OCI-M1 (cell line): ENCODE data around the gene RNASEL.

Experiments used
- DNase-seq: peaks from one replicate; lab custom pipeline; 2025; lab: John Stamatoyannopoulos, UW

The RNASEL gene

DNA sequence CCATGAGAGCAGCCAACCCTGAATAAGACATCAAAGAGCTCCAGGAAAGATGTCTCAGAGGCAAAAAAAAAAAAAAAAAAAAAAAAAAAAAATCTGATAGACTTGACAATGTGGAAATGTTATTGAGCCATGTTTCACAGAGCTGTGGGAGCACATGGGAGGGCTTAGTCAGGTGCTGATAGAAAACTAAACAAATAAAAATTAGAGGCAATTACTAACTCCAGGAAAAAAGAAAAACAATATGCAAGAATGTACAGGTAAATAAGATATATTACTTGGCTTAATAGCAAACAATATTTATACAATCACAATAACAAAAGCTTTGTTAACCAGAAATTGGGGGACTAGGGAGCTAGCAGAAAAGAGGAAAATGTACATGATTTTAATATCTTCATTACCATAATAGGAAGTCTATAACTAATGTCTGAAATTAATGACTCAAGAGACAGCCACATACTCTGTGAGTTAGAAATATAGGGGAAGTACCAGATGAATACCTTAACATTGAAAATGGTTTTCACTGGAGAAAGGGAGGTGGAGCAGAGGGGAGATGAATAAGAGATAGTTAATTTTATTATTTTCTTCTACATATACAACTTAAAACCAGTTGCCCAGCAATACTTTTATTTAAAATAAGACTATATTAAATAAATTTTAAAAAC lies 32.0 kb upstream of the RNASEL start:
- DNase-seq = no peak

DNA sequence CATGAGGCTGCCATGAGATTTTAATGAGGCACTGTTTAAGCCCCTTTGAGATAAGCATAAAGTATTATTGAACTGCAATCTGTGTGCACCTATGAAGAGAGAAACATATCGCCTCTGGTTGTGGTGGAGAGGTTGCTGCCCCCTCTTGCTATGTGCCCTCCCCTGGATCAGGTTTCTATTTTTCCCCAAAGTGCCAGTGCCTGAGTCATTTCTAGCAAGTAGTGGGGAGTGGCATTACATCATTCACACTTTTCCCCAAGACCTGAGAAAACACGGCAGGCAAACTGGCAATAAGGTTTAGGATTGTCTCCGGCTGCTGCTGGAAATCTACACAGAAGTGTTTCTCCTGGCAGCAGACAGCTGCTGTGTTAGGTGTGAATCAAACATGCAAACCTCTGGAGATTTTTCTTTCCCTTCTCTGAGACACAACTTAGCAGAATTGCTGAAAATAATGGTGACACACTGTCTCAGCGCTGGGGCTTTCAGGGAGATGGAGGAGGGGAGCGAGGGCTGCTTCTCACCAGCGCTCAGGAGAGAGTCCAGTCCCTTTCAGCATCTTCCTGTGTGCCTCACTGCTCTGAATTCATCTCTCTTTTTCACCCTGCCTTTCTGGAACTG lies 28.8 kb upstream of the RNASEL start:
- no peak for DNase-seq

DNA sequence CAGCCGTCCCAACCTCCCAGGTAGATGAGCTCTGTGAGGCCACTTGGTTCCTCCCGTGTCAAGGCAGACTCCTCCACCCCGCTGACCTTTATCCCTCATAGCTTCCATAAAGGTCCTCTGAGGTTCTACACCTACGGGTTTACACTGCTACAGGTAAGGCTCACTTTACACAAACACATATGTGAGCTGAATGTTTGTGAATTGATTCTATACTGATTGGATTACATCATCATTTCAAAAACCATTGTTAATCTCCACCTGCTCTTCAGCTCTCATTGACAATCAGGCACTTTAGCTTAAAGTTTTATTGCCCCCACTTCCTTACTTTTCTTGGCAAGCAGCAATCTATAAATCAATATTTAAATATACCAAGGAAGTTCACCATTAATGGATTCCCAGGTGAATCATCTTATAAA lies 28.0 kb upstream of the RNASEL start:
- DNase-seq = no peak

DNA sequence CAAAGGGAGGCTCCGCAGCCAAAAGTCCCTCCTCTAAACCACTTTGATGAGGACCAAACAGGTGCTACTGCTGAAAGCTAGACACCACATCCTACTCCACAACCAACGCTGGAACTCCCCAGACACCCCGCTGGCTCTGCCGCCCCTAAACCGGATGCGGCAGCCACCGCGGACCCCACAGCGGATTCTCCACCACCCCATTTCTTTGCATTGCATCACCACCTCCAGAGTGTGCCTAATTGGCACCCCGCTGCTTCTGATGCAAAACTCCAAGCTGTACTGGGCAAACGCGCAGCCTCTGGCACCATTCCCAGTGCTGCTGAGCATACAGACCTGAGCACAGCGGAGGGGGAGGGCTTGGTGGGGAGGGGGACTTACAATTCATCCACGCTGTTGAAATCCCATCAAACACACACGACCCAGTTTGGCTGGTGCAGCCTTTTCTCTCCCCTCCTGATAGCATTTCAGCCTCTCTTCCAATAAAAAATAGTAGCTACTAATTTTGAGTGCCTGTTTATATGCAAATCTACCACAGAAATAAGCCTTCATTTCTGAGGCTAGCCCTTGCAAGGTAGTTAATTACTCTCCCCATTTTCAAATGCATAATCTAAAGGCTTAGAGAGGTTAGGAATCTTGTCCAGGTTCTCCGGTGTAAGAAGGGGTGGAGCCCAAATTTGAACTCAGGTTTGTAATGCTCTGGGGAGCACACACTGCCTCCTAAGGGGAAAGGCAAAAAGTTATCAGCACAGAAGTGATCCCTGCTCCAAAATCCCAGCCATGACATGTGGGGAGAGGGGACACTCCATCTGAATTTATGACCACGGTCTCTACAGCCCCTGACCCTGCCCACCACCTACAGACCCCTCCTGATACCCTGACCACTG lies 27.3 kb upstream of the RNASEL start:
- peak; percentile 73 for DNase-seq

DNA sequence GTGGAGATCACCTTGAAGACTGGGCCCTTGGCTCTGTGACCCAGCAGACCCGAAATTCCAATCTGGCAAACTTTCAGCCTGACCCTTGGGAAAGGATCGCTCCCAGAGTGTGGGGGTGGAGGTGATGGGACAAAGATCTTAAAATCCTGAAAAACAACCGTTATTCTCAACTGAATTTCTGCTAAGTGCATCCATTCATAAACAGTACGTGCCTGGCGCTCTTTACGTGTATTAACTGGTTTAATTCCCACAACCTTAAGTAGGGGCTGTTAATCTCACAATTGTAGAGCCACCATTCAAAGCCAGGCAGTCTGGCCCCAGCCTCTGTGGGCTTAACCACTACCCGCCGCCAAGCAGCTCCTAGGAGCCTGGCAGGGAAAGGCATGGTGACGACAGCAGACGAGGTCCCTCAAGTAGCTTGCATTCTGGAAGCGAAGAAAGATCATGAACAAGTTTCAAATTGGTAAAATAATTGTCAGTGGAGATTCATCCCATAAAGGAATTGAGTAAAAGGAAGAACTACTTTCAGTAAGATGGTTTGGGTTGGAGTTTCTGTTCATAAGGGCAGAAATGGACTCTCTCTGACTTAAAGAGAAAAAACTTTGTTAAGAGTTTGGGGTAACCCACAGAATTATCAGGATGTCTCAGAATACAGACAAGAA lies 26.5 kb upstream of the RNASEL start:
- DNase-seq = no peak

DNA sequence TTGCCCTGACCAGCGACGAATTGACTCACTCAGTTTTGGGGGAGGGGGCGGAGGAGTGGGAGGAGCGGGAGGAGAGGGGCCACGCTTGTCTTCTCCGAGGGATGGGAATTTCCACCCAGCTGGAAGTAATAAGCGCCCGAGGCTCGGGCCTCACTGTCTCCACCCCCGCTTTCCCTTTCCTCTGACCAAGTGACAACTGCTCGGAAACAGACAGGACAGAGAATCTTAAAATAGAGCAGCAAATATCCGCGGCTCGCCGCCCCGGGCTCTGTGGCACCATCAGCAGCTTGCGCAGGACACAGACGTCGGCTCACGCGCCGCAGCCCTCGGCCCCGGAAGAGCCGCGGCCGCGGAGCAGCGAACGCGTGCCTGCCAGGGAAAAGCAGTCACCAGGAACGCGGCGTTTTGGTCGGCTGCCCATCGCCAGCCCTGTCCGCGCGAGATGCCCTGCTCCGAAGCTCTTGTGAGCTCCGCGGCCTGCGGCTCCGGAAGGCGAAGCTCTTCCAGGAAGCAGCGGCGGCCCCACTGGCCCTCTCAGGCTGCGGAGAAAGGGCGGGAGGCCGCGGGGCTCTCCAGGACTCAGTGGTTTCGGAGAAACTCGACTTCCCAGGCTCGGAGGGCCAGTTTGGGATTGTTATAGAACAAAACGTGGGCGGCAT lies 25.9 kb upstream of the RNASEL start:
- peak; percentile 27 for DNase-seq

DNA sequence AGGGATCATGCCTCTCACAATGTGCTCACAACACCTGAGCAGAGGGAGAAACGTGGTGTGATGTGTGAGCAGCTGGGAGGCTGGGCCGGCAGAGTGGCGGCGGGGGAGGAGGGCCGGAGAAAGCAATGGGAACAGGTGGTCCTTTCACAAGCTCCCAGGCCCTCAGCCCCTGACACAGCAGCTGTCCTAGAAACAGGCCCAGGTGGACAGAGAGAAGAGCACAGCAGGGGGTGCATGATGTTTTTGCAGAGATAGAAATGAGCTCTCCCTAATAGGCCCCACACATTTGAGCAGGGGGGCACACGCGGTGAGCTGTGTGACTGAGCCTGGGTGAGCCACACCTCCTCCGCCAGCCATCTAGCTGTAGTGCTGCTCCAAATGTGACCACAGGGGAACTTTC lies 22.7 kb upstream of the RNASEL start:
- no peak for DNase-seq

DNA sequence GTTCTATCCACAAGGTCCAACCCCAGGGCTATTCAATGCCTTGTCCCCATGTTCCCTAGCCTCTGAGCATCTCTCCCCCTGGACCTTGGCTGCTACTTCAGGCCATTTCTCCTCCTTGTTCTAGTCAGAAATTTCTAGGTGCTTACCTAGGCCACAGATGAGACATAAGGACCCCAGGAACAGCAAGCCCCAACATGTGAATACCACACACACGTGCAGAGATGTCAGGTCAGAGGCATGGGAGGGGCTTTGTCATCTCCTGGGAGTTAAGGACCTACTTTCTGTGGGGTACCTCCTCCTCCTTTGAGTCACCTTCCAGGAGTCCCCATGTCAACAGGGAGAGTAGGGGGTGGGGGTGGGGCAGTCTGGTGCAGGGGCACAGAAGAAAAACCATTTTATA lies 22.3 kb upstream of the RNASEL start:
- no peak for DNase-seq

DNA sequence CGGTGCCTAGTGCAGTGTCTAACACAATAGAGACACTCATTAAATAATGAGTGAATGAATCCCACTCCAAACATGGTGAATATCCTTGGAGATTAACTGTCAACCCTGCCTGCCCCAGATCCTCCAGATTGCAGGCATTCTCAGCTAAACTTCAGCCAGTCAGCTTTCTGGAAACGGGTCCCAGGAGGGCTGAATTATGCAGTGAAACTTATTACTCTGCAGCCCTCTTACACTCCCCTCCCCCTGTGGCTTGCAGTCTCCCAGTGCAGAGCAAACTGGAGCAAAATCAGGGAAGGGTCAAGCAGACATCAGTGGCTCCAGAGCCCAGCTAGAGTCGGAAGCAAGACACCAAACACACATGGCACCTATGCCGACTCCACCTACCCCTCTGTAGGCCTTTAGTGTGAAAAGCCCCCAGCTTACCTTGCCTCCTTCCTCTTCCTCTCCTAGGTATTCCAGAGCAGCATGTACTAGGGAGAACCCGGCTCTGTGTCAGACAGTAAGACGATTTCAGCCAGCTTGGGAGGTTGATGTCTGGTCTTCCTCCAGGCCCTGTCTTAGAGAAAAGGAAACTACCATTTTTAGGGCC lies 21.6 kb upstream of the RNASEL start:
- DNase-seq = no peak

DNA sequence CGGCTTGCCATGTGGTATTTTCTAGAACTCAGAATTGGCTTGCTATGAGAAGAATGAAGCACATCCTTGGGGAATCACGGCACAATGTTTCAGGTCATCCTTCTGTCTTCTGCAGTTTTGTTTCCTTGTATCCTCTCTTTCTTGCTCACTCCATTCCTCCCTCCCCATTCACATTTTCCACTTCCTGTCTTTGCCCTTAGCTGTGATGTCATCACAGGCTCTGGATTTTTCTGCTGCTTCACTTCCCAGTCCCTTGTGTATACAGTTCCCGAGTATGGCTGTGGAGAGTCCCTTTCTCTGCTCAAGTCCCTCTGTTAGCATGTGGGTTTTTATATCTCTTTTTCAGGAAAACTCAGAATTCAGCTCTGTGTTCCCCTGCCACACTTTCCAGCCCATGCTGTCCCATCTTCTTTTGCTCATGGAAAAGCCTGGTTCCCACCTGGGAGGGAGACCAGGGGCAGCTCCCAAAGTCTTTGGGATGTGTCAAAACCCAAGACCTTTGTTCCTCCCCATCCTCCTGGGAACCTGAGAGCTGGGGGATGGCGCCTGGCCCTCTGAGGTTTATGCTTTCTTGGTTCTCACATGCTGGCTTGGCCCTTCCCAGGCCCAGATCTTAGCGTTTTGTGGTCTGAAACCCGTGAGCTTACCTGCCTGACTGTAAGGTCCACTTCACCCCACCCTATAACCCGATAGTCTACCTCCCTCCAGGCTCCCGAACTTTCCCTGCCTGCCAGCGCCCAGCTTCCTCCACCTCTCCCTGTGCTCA lies 20.0 kb upstream of the RNASEL start:
- DNase-seq = no peak

DNA sequence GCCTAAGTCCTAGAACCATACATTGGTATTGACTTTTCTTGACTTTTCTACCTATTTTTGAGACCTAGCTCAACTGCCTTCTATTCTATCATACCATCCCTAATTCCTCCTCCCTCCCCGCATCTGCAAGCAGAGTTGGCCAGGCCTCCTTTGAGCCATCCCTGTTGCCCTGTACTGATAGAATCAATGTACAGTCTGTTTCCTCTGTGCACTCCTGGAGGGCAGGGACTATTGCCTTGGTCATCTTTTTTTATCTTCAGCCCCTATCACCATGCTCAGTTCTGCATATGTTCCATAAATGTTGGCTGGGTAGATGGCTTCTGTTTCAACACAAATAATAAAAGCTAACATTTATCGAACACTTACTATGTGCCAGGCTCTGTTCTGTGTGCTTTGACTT lies 19.2 kb upstream of the RNASEL start:
- DNase-seq = no peak

DNA sequence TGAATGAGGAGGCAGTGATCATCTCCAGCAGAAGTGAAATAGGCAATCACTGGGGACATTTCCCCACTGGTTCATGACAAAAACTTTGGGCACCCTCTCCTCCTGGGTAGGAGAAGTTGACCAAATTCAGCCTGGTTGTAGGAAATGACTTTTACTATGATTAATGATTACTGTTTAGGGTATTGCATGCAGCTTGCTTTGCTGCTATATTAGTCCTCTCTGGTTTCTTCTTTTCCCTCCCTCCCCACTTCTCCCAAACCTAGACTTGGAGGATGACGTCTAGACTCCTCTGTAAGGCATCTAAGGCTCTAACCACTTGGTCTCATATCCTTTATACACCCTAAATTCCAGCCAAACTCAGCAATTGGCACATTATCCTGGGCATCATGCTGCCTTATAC lies 18.5 kb upstream of the RNASEL start:
- DNase-seq = no peak

DNA sequence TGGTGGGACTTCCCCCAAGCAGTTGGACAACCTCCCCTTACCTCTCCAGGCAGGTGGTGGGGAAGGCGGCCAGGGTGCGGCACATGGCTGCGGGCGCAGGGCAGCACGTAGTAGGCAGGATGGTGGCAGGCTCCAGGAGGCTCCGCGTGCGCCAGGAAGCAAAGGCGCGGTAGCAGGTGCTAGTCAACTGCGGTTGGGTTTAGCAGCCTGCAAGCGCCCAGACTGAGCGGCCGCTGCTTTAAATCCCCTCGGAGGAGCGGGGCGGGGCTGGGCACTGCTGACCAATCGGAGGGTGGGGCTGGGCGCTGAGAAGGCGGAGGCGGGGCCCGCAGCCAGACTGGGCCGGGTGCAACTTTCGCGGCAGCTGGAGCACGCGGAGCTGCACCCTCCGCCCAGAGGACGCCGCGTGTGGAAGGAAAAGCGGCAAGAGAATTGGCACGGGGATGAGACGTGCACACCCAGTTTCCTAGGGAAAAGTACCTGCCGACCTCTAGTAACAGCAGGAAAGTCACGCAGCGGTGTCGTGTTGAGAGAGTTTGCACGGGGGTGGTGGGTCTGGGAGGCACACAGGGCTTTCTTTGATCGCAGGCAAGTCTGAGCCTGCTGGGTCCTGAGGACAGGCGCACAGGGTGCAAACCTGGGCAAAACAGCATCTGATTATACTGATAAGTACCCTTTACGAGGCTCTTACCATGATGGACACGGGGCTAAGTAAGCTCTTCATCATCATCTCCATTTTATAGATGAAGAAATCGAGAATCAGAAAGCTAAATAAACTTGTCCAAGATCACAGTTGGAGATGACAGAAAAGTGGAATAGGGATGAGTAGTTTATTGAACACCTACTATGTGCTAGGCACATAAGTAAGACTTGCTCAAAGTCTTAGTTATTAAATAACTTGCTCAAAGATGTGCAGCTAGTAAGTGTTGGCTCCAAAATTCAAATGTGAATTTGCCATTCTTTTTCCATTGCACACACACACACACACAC lies 15.4 kb upstream of the RNASEL start, which contains the start of gene RGS16:
Gene RGS16 (minus strand): TSS at position 215 of the 990 bp plus-strand sequence. CDS start 130 bp downstream, at position 85.
- DNase-seq = peak; percentile 97

DNA sequence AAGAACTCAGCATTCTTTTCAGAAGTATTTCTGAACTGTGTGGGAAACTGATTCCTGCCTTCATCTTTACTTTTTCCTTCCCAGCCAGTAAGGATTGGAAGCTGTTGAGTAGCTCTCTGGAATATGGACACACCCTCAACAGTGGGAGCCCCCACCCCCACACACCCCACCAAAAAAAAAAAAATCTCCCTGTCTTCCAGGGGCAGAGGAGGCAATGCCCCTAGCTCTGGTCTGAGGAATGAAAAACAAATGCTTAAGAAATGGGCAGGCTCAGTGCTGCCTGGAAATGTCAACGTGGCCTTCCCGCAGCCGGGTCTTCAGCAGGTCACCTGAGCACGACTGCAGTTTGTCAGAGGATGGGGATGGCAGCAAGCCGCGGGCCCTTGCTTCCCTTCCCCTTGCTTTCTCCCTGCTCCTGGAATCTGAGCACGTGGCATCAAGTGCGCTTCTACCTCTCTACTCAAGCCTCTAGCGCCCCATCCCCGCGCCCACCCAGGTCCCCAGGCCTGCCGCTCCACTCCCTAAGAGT lies 14.7 kb upstream of the RNASEL start:
- DNase-seq = no peak

DNA sequence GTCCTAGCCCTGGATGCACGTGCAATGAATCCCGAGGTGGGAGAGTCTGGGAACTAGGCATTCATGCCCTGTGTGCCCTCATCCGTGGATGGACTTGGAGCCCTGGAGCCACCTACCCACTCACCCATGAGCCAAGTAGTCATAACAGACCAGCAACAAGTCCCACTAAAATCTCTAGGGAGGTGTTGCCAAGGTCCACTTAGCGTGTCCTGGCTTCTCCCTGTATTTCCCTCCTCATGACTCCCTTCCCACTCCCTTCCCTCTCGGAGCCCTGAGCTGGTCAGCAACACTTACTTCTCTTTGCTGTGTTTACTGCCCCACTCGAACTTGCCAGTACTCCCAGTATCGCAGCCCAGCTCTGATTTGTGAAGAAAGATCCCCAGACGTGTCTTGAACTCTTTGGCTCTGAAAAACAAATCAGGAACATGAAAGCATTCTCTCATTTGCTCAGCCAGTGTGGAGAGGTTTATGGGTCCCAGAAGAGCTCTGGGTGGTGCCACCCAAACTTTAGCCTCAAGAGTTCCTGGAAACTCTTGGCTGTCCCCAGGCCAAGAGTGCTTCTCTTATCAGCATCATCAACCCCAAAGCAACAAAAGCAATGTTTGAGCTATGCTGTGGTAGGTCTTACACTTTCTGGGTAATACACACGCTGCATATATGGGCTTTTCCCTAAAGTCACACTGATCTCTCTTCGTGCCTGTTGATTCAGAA lies 14.0 kb upstream of the RNASEL start:
- peak; percentile 67 for DNase-seq

DNA sequence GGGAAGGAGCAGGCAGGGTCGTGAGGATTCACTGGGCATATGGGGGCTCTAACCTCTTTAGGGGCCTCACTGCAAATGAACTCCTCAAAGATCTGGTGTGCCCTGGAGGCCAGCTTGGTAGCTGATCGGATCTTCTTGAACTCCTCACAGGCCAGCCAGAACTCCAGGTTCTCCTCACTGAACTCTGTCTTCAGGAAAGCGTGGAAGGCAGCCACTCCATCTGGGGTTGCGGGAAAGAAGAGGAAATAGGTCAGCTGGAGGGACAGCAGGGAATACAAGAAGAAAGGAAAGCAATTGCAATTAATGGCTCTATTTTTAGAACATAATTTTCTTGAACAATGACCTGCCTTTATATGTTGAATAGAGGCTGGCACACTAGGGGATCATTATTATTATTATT lies 12.9 kb upstream of the RNASEL start:
- no peak for DNase-seq

DNA sequence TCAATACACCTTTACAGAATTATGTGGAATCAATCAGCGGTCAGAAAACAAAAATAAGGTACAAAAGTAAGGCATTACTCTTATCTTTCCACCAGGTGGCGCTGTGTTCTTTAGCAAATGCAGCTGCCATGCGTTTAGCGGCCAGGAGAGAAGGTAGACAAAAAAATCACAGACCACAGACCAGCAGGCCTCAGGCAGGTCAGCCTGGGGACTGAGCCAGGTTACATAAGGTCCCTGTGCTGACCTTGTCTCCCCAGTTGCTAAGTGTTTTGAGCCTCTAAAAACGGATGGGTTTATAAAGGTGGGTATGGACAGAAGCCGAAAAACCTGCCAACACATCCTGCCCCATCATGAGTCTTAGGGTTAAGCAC lies 12.3 kb upstream of the RNASEL start:
- DNase-seq = peak; percentile 84

DNA sequence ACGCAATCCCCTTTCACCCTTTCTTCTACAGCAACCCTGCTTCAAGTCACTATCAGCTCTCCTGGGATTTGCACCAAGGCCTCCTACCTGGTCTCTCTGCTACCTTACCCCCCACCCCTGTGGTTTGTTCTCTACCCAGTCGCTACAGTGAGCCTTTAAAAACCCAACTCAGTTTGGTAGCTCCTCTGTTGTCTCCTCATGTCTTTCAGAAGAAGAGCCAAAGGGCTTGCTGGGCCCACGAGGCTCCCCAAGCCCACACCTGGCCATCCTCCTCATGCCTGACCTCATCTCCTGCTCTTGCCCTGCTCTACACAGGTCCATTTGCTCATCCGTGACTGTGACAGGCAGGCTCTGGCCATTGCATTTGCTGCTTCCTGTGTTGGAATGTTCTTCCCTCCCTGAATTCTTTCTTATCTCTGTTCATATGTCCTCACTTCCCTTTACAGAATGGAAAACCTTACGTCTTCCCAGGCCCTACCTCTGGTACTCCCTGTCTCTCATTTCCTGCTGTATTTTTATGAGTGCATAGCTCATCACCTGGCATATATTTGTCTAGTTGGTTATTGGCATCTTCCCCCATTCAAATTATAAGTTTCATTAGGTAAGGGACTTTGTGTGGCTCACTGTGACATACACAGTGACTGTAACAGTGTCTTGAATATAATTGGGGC lies 11.8 kb upstream of the RNASEL start:
- DNase-seq = no peak
